Measurements from ENCODE around the gene MCTP1.

Gene MCTP1

DNA sequence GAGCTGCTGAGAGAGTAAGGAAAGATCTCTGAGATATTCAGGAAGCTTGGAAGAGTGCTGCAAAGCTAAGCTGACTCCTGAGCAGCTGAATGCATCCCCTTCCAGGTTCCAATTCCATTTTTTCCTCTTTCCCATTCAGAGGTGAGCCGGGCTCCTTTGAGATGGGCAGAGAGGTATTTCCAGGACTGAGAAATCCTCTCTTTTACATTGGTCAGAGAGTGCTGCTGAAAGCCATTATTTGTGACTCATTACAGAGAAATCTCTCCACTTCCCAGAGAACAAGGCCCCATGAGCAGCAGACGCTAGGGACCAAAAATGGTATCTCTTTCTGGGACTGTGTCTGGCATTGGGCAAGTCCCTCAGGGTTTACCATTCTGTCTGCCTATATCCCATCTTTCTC lies 3.7 kb downstream of the MCTP1 start:
- DNase-seq (ENCODE audit: low read depth): no peak
- TF ChIP-seq, protein P1, sequence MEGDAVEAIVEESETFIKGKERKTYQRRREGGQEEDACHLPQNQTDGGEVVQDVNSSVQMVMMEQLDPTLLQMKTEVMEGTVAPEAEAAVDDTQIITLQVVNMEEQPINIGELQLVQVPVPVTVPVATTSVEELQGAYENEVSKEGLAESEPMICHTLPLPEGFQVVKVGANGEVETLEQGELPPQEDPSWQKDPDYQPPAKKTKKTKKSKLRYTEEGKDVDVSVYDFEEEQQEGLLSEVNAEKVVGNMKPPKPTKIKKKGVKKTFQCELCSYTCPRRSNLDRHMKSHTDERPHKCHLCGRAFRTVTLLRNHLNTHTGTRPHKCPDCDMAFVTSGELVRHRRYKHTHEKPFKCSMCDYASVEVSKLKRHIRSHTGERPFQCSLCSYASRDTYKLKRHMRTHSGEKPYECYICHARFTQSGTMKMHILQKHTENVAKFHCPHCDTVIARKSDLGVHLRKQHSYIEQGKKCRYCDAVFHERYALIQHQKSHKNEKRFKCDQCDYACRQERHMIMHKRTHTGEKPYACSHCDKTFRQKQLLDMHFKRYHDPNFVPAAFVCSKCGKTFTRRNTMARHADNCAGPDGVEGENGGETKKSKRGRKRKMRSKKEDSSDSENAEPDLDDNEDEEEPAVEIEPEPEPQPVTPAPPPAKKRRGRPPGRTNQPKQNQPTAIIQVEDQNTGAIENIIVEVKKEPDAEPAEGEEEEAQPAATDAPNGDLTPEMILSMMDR (conservative IDR thresholded peaks at IDR 0.05; ENCODE audit: control insufficient read depth, insufficient read depth, low read depth, low read length): no peak
- H3K4me3 ChIP-seq (ENCODE audit: control insufficient read depth, low read depth, low read length): no peak overlapping the region

DNA sequence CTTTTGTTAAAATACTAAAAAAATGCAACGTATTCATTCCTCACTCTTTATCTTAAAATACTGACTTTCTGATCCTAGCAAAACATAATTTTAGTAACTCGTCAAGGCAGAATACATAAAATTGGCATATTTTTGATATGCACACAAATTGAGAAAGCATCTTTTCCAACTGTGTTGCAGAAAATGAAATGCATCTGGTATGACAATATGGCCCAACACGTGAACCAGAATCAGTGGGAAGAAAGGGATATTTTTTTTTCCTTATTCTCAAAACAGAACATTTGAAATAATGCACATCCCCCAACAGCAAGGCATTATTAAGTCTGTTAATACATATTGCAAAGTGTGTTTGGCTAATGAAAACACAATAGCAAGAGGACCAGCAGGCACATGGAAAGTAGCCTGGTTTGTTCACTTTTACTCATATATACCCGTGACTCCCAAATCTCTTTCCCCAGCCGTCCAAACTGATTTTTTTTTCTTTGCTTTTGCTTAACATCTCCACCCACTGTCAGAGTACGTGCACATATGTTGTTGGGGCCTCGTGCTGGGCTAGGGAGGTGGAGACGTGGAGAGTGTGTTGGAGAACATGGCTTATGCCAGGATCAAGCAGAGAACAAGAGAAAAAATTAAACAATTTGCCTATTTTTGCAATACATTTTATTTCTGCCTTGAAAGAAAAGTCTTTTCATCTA lies 4.3 kb downstream of the MCTP1 start:
- no peak overlapping the region for H3K4me3 ChIP-seq (ENCODE audit: control insufficient read depth, low read depth, low read length)
- no peak for DNase-seq (ENCODE audit: low read depth)
- TF ChIP-seq, protein P1 (conservative IDR thresholded peaks at IDR 0.05; ENCODE audit: control insufficient read depth, insufficient read depth, low read depth, low read length): no peak

DNA sequence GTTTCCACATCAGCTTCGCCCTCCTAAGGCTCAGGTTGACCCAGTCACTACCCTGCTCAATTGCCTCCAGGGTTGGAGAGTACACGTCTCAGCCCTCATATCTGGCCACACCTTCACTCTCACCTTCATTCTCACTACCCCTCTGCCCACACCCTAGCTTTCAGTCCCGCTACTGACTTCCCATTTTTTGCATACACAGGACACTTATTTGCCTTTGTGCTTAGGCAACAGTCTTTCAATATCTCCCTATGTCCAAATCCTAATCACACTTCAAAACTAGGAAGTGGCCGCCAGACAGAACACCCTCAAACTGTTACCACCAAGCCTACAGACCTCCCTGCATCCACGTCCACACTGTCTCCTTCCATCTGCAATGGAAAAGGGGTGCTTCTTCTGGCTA lies 10.9 kb downstream of the MCTP1 start:
- TF ChIP-seq, protein P1 (conservative IDR thresholded peaks at IDR 0.05; ENCODE audit: control insufficient read depth, insufficient read depth, low read depth, low read length): no peak
- no peak for DNase-seq (ENCODE audit: low read depth)
- no peak overlapping the region for H3K4me3 ChIP-seq (ENCODE audit: control insufficient read depth, low read depth, low read length)

DNA sequence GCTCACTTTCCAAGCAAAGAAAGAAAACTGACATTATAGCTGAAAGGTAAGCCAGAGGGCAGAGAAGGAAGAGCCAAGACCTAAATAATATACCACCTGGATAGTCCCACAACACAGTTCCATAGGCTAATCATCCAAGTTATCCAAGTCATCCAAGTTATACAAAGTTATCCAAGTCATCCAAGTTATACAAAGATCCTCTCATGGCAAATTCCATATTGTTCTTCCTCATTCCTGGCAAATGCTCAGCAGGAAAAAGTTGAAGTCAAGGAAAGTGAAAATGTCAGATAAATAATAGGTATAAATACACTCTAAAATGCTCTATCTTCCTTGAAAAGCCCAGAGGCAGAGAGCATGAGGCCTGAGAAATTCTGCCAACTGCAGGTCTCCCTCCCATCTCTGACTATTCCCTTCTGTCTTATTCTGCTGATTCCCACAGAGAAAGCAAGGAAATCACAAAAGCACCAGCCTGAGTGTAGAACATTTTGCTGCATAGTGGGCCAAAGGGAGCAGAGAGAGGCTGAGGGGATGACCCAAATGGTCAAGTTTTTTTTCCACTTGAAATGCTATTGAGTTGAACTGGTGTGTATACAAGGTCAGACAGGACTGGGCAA lies 12.5 kb downstream of the MCTP1 start:
- DNase-seq (ENCODE audit: low read depth): no peak
- TF ChIP-seq, protein P1 (conservative IDR thresholded peaks at IDR 0.05; ENCODE audit: control insufficient read depth, insufficient read depth, low read depth, low read length): no peak
- no peak overlapping the region for H3K4me3 ChIP-seq (ENCODE audit: control insufficient read depth, low read depth, low read length)

DNA sequence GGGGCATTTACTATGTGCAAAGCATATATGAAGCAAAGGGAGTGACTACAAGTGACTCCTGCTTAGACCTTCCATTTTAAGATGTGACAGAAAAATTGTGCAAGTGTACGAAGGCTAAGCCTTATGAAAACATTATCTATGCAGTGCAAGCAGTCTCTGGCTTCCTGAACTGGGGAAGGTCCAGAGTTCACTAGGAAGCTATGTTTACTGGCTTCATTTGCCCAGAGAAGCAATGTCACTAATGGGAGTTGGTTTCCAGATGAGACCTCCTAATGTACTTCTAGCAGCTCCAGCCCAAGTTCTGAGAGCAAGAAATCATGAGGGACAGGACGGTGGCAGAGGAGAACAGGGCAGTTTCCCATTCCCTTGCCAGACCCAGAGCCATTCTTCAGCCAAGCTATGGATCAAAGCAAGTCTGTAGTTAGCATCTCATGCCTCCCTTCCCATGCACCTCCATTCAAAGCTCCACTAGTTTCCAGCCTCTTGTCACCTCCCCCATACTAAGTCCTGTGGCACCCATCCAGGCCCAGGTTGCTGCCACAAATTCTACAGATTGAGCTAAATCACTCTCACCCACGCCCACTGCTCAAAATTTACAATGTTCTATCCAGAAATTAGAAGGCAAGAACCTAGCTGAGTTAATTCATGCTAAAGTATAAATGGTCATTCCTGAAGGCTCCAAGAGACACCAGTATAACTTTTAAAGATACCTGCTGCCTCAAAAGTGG lies 21.8 kb downstream of the MCTP1 start:
- TF ChIP-seq, protein P1 (conservative IDR thresholded peaks at IDR 0.05; ENCODE audit: control insufficient read depth, insufficient read depth, low read depth, low read length): no peak
- H3K4me3 ChIP-seq (ENCODE audit: control insufficient read depth, low read depth, low read length): no peak overlapping the region
- DNase-seq (ENCODE audit: low read depth): no peak

DNA sequence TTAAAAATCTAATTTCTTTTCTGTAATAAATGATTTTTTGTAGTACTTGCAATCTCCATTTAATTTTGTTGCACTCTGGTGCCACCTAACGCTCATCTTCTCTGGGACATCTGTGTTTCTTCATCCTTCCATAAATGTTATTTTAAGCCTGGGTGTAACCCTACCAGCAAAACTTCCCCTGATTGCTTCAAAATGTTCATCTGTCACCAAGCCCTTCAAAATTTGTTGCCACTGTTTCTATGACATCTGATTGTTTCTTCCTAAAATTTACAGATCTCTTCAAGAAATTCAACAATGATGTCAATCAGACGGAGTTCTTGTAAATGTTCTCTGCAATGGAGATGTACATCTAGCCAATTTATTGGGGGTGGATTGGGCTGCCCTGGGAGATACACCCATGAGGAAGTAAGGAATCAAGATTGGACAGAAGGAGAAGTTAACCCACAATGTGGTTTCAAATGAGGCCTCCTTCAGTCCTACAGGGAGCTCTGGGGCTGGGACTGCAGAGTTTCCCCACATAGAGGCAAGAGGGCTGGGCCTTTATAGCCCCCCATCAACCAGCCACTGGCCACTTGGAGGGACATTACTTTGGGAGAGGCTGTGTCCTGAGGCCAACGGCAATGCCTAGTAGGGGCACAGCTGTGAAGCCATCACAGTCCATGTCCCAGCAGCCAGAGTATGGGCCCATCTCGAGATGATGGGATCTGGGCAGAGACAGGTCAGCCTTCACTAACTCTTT lies 23.3 kb downstream of the MCTP1 start:
- H3K4me3 ChIP-seq (ENCODE audit: control insufficient read depth, low read depth, low read length): no peak overlapping the region
- DNase-seq (ENCODE audit: low read depth): peak; percentile 59
- TF ChIP-seq, protein P1 (conservative IDR thresholded peaks at IDR 0.05; ENCODE audit: control insufficient read depth, insufficient read depth, low read depth, low read length): peak; percentile 57

Data from fibroblast of mammary gland (primary cell).